Measurements from ENCODE around the gene CDK5RAP2.

DNA sequence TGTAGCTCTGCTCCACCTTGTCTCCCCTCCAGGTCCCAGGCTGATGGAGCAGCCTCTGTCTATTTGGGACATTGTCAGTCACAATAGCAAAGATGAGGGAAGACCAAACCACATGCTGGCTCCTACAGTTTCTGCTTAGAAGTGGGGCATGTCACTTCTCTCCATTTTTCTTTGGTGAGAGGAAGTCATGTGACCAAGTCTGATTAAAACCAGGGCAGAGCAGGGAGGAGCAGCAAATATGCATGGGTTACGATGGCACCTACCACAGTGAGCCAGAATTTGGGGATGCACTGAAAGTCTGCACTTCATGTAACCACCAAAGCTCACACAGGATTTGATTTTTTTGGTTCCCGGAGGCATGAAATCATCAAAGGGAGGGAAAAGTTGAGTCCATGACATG is 234.6 kb downstream of the CDK5RAP2 start:
- TF ChIP-seq, protein P1, sequence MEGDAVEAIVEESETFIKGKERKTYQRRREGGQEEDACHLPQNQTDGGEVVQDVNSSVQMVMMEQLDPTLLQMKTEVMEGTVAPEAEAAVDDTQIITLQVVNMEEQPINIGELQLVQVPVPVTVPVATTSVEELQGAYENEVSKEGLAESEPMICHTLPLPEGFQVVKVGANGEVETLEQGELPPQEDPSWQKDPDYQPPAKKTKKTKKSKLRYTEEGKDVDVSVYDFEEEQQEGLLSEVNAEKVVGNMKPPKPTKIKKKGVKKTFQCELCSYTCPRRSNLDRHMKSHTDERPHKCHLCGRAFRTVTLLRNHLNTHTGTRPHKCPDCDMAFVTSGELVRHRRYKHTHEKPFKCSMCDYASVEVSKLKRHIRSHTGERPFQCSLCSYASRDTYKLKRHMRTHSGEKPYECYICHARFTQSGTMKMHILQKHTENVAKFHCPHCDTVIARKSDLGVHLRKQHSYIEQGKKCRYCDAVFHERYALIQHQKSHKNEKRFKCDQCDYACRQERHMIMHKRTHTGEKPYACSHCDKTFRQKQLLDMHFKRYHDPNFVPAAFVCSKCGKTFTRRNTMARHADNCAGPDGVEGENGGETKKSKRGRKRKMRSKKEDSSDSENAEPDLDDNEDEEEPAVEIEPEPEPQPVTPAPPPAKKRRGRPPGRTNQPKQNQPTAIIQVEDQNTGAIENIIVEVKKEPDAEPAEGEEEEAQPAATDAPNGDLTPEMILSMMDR (conservative IDR thresholded peaks at IDR 0.05), result no peak
- no peak for TF ChIP-seq ZFX (IDR thresholded peaks at IDR 0.05)

Measured in C4-2B (cell line).